Measurements from ENCODE around the gene CLIP2.

Gene CLIP2

DNA sequence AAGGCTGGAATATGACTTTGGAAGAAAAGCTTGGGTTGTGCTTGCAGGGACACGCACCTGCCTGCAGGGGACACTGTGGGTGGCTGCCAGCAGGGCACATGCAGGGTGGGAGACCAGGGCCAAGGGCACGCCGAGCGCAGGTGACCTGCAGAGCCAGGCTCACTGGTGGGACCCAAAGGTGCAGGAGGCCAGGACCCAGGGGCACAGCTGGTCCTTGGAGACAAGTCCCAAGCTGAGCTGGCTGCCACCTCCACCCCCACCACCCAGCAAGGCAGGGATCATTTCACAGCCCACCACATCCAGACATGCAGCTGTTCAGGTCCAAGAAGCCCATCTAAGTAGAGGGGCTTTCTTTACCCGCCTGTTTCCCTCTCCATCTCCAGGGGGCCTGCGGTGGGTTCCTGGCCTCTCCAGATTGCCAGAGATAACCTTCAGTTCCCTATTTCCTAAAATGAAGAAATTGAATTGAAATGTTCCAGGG, 13.8 kb upstream of the CLIP2 start:
- Histone ChIP-seq H3K4me1 (ENCODE audit: insufficient read depth, low read length, poor library complexity, severe bottlenecking) (peaks cover 28% of the 10 kb centered on the region), H3K27me3 (ENCODE audit: insufficient read depth, low read length, poor library complexity, severe bottlenecking) (no peaks in the 10 kb centered on the region), H3K9ac (ENCODE audit: low read depth, low read length, poor library complexity, severe bottlenecking) (no peak overlapping the region), H3K4me2 (ENCODE audit: low read depth, low read length, poor library complexity, severe bottlenecking) (no peak overlapping the region), H3K4me3 (ENCODE audit: low read length, poor library complexity, severe bottlenecking) (no peak overlapping the region), H4K20me1 (ENCODE audit: insufficient read depth, low read length, poor library complexity, severe bottlenecking) (no peaks in the 10 kb centered on the region), H3K9me2 (replicated peaks; ENCODE audit: low read depth, low read length) (no peaks in the 10 kb centered on the region), H3K9me3 (ENCODE audit: insufficient read depth, low read depth, low read length) (no peaks in the 10 kb centered on the region), H3K79me2 (ENCODE audit: insufficient read depth, low read length) (no peaks in the 10 kb centered on the region), H3F3A (ENCODE audit: low read depth) (peaks cover 2% of the 10 kb centered on the region; the same call in 1 of the 2 replicates), H2AFZ (ENCODE audit: low read length) (peak overlapping the region; percentile 34; the same call in 1 of the 2 replicates), H3K36me3 (ENCODE audit: insufficient read depth, low read length) (no peaks in the 10 kb centered on the region)
- no peak for TF ChIP-seq EZH2phosphoT487 (IDR thresholded peaks at IDR 0.05; ENCODE audit: borderline replicate concordance)
- TF ChIP-seq, protein P1, sequence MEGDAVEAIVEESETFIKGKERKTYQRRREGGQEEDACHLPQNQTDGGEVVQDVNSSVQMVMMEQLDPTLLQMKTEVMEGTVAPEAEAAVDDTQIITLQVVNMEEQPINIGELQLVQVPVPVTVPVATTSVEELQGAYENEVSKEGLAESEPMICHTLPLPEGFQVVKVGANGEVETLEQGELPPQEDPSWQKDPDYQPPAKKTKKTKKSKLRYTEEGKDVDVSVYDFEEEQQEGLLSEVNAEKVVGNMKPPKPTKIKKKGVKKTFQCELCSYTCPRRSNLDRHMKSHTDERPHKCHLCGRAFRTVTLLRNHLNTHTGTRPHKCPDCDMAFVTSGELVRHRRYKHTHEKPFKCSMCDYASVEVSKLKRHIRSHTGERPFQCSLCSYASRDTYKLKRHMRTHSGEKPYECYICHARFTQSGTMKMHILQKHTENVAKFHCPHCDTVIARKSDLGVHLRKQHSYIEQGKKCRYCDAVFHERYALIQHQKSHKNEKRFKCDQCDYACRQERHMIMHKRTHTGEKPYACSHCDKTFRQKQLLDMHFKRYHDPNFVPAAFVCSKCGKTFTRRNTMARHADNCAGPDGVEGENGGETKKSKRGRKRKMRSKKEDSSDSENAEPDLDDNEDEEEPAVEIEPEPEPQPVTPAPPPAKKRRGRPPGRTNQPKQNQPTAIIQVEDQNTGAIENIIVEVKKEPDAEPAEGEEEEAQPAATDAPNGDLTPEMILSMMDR (conservative IDR thresholded peaks at IDR 0.05; ENCODE audit: low read length): peak; percentile 73

GRCh38 chr7:74277636-74278035, 11.6 kb upstream of the CLIP2 start:
- Histone ChIP-seq H3K9me2 (replicated peaks; ENCODE audit: low read depth, low read length) (no peaks in the 10 kb centered on the region), H3K36me3 (ENCODE audit: insufficient read depth, low read length) (no peaks in the 10 kb centered on the region), H3K9ac (ENCODE audit: low read depth, low read length, poor library complexity, severe bottlenecking) (no peak overlapping the region), H3K4me1 (ENCODE audit: insufficient read depth, low read length, poor library complexity, severe bottlenecking) (peaks cover 10% of the 10 kb centered on the region), H4K20me1 (ENCODE audit: insufficient read depth, low read length, poor library complexity, severe bottlenecking) (no peaks in the 10 kb centered on the region), H3K9me3 (ENCODE audit: insufficient read depth, low read depth, low read length) (no peaks in the 10 kb centered on the region), H3K27me3 (ENCODE audit: insufficient read depth, low read length, poor library complexity, severe bottlenecking) (no peaks in the 10 kb centered on the region), H3K4me2 (ENCODE audit: low read depth, low read length, poor library complexity, severe bottlenecking) (no peak overlapping the region), H3K4me3 (ENCODE audit: low read length, poor library complexity, severe bottlenecking) (no peak overlapping the region), H2AFZ (ENCODE audit: low read length) (no peak overlapping the region), H3F3A (ENCODE audit: low read depth) (no peaks in the 10 kb centered on the region), H3K79me2 (ENCODE audit: insufficient read depth, low read length) (no peaks in the 10 kb centered on the region)
- no peak for TF ChIP-seq EZH2phosphoT487 (IDR thresholded peaks at IDR 0.05; ENCODE audit: borderline replicate concordance)
- TF ChIP-seq, protein P1 (conservative IDR thresholded peaks at IDR 0.05; ENCODE audit: low read length): no peak

DNA sequence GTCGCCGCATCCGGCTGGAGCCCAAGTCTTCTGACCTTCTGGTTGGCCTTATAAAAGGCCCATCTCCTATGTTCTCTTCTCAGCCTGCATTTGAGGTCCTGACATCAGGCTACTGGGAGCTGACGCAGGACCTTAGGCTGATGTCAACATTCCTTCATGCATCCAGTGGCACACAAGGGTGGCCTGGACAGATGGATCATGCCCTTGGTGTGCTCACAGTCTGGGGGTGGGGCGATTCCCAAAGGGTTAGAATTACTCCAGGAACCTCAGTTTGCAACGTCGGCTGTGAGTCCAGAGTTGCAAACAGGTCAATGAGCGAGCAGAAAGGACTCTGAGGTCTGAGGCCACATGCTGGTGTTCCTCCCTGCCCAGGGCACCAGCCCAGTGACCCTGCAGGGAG, 8.2 kb upstream of the CLIP2 start:
- no peak overlapping the region for H2AFZ ChIP-seq (ENCODE audit: low read length)
- H3K4me2 ChIP-seq (ENCODE audit: low read depth, low read length, poor library complexity, severe bottlenecking): no peak overlapping the region
- no peak for TF ChIP-seq EZH2phosphoT487 (IDR thresholded peaks at IDR 0.05; ENCODE audit: borderline replicate concordance)
- TF ChIP-seq, protein P1 (conservative IDR thresholded peaks at IDR 0.05; ENCODE audit: low read length): no peak
- no peaks in the 10 kb centered on the region for H3K9me2 ChIP-seq (replicated peaks; ENCODE audit: low read depth, low read length)
- peaks cover 5% of the 10 kb centered on the region for H3K4me1 ChIP-seq (ENCODE audit: insufficient read depth, low read length, poor library complexity, severe bottlenecking)
- no peaks in the 10 kb centered on the region for H4K20me1 ChIP-seq (ENCODE audit: insufficient read depth, low read length, poor library complexity, severe bottlenecking)
- no peak overlapping the region for H3K4me3 ChIP-seq (ENCODE audit: low read length, poor library complexity, severe bottlenecking)
- H3K79me2 ChIP-seq (ENCODE audit: insufficient read depth, low read length): no peaks in the 10 kb centered on the region
- H3K9me3 ChIP-seq (ENCODE audit: insufficient read depth, low read depth, low read length): no peaks in the 10 kb centered on the region
- H3K27me3 ChIP-seq (ENCODE audit: insufficient read depth, low read length, poor library complexity, severe bottlenecking): no peaks in the 10 kb centered on the region
- H3K36me3 ChIP-seq (ENCODE audit: insufficient read depth, low read length): no peaks in the 10 kb centered on the region
- H3F3A ChIP-seq (ENCODE audit: low read depth): no peaks in the 10 kb centered on the region
- no peak overlapping the region for H3K9ac ChIP-seq (ENCODE audit: low read depth, low read length, poor library complexity, severe bottlenecking)

All from Loucy (cell line).